Kidney (tissue), 14 donors: ENCODE measurements around the gene VOPP1. TPM values are rescaled to one million over a fixed set of nuclear protein-coding genes. Genes with fewer than 3 reads are reported as not detected.

Experiments
- DNase-seq, 5 donors: peaks; one replicate each; pipeline ENCODE4 v3.0.0-alpha.2; 2013 to 2020
- FAIRE-seq: peaks from 2 replicates; lab custom pipeline; 2012; peaks lifted over from hg19 to GRCh38; lab: Jason Lieb, UNC
- H3K27ac ChIP-seq, 2 donors: one replicate each; pipeline ENCODE4 v1.7.0; 2013; ENCODE audit warnings: low read depth in 2 of 2, low read length in 2 of 2, inconsistent platforms in 1 of 2
- H3K27me3 ChIP-seq: one replicate; pipeline ENCODE4 v1.7.1; 2013; ENCODE audit warnings: low read length, inconsistent platforms; ENCODE audit not compliant: control insufficient read depth, insufficient read depth
- H3K36me3 ChIP-seq, 3 donors: one replicate each; pipeline versions ENCODE4 v1.7.0 to v1.7.1; 2013; ENCODE audit warnings: low read length in 3 of 3, control low read depth in 1 of 3, inconsistent platforms in 1 of 3; ENCODE audit not compliant: insufficient read depth in 3 of 3, control insufficient read depth in 2 of 3
- H3K4me1 ChIP-seq, 3 donors: one replicate each; pipeline versions ENCODE4 v1.7.0 to v1.7.1; 2013; ENCODE audit warnings: low read length in 3 of 3, inconsistent platforms in 1 of 3, low read depth in 1 of 3; ENCODE audit not compliant: control insufficient read depth in 2 of 3, insufficient read depth in 2 of 3
- H3K4me3 ChIP-seq, 3 donors: one replicate each; pipeline versions ENCODE4 v1.7.0 to v1.8.1; 2013; ENCODE audit warnings: low read length in 3 of 3, control low read depth in 1 of 3, inconsistent platforms in 1 of 3
- H3K9ac ChIP-seq, 3 donors: one replicate each; pipeline versions ENCODE4 v1.7.0 to v1.7.1; 2013; ENCODE audit warnings: low read length in 3 of 3, control low read depth in 1 of 3, inconsistent platforms in 1 of 3
- H3K9me3 ChIP-seq, 3 donors: one replicate each; pipeline versions ENCODE4 v1.7.0 to v1.7.1; 2013; ENCODE audit warnings: low read length in 3 of 3, control low read depth in 1 of 3, inconsistent platforms in 1 of 3; ENCODE audit not compliant: control insufficient read depth in 2 of 3, insufficient read depth in 1 of 3
- intact Hi-C: fragments of 100-400 bp; cut with DNase I; formaldehyde crosslinking; loops from one replicate; pipeline ENCODE4 v1.11.1; 2022
- polyA plus RNA-seq: library from polyadenylated mRNA; stranded (reverse); fragments of 350-450 nt; fragmentation: Illumina TruSeq; extraction: RNeasy Lipid Tissue Mini Kit (QIAGEN cat#74804); gene quantifications from one replicate; pipeline ENCODE4 v1.2.3, GENCODE V29; 2014; ENCODE audit warnings: low read depth, low replicate concordance; ENCODE audit not compliant: insufficient read depth
- total RNA-seq: library from RNA; stranded (reverse); fragmentation: NEBNext Ultra II Directional; extraction: Animal tissue kit (Norgen Biotek cat#: 25700); gene quantifications from one replicate; pipeline ENCODE4 v1.2.1, GENCODE V29; 2021
- TF ChIP-seq, protein P1 (sequence below): IDR thresholded peaks from 3 replicates; pipeline ENCODE4 v1.5.1; 2012; ENCODE audit warnings: mild to moderate bottlenecking, moderate library complexity, borderline replicate concordance; ENCODE audit not compliant: insufficient read depth; ENCODE audit errors: extremely low read depth
- donor health status: control.
- donor health status: control.
- donor health status: control.
- donor health status: control.
- donor health status: control.
- donor health status: DM: yes; HTN: yes; CAD: no.
- donor health status: Normal renal cell carcinoma (clear cell type).

The VOPP1 gene
- total and polyA plus RNA-seq, 2 donors from 2014 or later, result 47.3 to 98.7 TPM

- intact Hi-C loops, result no loop called here
- H3K9ac ChIP-seq, result no peak overlapping the region
- no peak overlapping the region for H3K4me3 ChIP-seq
- FAIRE-seq (no peak), DNase-seq (no peak)
- H3K27me3 ChIP-seq, result no peaks in the 10 kb centered on the region
- TF ChIP-seq, protein P1, sequence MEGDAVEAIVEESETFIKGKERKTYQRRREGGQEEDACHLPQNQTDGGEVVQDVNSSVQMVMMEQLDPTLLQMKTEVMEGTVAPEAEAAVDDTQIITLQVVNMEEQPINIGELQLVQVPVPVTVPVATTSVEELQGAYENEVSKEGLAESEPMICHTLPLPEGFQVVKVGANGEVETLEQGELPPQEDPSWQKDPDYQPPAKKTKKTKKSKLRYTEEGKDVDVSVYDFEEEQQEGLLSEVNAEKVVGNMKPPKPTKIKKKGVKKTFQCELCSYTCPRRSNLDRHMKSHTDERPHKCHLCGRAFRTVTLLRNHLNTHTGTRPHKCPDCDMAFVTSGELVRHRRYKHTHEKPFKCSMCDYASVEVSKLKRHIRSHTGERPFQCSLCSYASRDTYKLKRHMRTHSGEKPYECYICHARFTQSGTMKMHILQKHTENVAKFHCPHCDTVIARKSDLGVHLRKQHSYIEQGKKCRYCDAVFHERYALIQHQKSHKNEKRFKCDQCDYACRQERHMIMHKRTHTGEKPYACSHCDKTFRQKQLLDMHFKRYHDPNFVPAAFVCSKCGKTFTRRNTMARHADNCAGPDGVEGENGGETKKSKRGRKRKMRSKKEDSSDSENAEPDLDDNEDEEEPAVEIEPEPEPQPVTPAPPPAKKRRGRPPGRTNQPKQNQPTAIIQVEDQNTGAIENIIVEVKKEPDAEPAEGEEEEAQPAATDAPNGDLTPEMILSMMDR, result no peak
- no peak overlapping the region for H3K27ac ChIP-seq
- H3K36me3 ChIP-seq, result no peaks in the 10 kb centered on the region
- H3K9me3 ChIP-seq, result no peaks in the 10 kb centered on the region
- no peaks in the 10 kb centered on the region for H3K4me1 ChIP-seq
Observed at GRCh38 chr7:55444786-55445185, 127.5 kb downstream of the VOPP1 start.

DNA sequence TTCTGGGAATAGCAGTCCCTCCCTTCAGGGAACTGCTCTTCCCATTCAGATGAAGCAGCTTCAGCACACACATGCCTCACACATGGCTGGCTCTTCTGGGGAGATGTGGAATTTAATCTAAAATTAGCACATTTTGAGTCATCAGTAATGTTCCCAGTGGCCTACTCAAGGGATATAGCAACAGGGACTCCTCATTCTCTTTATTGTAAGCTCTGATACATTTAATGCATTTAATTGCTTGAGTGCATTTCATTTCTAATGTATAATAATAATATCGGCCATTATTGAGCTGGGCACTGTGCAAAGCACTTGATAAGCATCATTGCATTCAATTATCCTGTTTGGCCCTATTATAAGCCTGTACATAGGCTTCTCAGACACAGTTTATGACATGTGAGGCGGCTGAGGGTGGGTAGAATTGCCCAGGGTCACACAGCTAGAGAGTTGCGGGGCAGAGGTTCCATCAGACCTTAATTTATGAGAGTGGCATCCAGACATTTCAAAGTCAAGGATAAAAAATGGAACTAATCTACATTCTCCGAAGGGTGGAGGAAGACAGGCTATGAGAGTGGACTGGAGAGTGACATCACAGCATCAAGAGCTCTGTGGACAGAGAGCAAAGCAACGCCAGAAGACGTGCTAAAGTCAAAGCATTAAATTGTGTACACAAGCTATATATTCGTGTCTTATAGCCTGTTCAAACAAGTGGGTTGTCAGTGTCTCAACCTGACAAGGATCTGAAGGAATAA is 130.4 kb downstream of the VOPP1 start:
- no peaks in the 10 kb centered on the region for H3K9me3 ChIP-seq
- FAIRE-seq (no peak), DNase-seq (no peak)
- no peaks in the 10 kb centered on the region for H3K36me3 ChIP-seq
- TF ChIP-seq, protein P1, result no peak
- no peak overlapping the region for H3K4me3 ChIP-seq
- H3K27me3 ChIP-seq, result no peaks in the 10 kb centered on the region
- peaks cover 0 to 3% (median 0%) of the 10 kb centered on the region in 3 donors for H3K4me1 ChIP-seq
- H3K9ac ChIP-seq, result no peak overlapping the region
- H3K27ac ChIP-seq, result no peak overlapping the region
- intact Hi-C loops, result no loop called here

DNA sequence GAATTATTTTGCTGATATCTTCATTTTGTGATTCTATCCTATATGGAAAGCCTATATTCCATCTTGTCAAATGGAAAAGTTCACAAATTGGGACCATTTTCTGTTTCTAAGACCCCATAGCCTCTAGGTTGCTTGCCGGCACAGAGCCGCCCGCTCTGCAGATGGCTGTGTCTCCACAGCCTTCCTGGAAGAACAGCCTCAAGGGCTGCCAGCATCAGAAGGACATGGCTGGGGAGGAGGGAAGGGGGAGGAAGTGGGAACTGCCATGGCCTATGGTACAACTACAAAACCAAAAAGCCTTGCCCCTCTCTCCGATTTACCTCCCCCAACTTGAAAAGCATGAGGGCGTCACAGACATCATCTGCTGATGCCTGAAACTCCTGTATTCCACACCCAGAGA is 131.3 kb downstream of the VOPP1 start:
- Histone ChIP-seq H3K4me1 (peaks cover 0 to 3% (median 0%) of the 10 kb centered on the region in 3 donors), H3K9ac (no peak overlapping the region), H3K27ac (no peak overlapping the region), H3K4me3 (no peak overlapping the region), H3K36me3 (no peaks in the 10 kb centered on the region), H3K9me3 (no peaks in the 10 kb centered on the region), H3K27me3 (no peaks in the 10 kb centered on the region)
- intact Hi-C loops, result no loop called here
- TF ChIP-seq, protein P1, result no peak
- FAIRE-seq (no peak), DNase-seq (no peak)
